NCI-H128 (cell line): ENCODE data around the gene SLAIN2.

ENCODE experiments used
- DNase-seq: peaks from one replicate; lab custom pipeline; 2025; ENCODE audit not compliant: unreplicated experiment; lab: John Stamatoyannopoulos, UW

The SLAIN2 gene

DNA sequence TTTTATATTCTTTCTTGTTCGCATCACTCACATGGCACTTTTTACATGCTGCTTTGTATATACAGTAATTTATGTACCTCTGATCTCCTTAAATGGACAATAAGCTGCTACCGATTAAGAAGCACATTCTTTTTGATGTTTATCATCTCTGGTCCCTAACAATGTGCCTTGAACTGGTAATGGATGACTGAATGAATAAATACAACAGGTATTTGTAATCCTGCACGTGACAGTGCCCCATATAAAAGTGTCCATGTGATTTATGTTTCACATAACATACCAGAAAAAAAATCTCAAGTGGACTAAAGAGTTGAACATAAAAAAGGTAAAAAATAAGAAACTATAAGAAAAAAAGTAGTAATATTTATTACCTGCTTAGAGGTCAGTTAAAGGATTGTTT lies 7.7 kb upstream of the SLAIN2 start:
- no peak for DNase-seq

- no peak for DNase-seq
Measured at GRCh38 chr4:48334236-48334635, 7.1 kb upstream of the SLAIN2 start.

DNA sequence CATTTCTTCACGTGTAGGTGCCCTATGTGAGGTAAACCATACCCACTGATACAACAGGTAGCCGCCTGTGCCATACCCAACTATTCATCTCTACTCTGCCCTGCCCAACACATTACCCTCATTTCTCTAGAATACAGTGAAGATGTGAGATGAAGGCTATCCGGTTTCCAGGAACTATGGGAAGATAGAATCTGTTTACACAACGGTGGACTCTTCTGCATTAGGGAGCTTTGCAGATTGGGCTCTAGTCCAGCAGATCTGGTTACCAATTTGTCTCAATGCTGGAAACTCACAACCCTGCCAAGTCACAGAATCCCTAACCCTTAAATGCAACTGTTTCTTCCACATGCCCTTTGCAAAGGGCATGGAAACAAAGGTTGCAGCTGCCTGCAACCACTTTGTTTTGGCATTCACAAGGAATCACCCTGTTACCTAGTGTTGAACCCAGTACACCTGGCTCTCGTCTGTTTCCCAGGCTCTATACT lies 6.4 kb upstream of the SLAIN2 start:
- no peak for DNase-seq

- DNase-seq = no peak
Measured at GRCh38 chr4:48336146-48336870, 5.0 kb upstream of the SLAIN2 start.

DNA sequence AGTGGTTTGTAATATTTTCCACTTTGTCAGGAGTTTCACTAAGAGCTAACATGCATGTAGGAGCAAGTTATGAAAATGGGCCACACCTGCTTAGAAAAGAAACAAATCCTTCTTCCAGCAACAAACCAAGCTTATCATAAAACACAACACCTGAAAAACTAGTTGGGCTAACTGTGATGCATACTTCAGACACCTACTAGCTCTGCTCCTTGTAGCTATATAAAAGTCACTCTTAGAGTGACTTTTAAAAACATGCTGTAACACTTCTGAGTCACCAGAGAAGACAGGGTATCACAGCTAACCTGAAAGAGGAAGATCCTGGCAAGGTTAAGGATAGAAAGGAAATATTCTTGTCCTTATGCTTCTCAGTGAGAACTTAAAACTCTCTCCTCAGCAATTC lies 3.6 kb upstream of the SLAIN2 start:
- no peak for DNase-seq

DNA sequence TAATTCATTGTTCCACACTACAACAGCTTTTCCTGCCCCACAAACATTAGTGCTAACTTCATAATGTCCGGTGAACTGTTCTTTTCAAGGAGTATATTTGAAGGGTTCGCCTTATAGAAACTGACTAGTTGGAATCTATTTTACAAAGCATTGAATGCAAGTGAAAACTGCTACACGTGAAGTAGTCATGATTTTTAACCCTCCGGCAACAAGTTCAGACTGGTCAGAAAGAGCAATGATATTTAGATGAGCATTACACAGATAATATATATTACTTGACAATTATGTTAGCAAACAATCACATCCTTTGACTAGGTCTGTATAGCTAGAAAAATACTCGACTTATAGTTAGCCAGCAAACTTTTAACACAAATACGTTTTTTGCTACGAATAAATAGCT lies 1.7 kb upstream of the SLAIN2 start:
- no peak for DNase-seq

DNA sequence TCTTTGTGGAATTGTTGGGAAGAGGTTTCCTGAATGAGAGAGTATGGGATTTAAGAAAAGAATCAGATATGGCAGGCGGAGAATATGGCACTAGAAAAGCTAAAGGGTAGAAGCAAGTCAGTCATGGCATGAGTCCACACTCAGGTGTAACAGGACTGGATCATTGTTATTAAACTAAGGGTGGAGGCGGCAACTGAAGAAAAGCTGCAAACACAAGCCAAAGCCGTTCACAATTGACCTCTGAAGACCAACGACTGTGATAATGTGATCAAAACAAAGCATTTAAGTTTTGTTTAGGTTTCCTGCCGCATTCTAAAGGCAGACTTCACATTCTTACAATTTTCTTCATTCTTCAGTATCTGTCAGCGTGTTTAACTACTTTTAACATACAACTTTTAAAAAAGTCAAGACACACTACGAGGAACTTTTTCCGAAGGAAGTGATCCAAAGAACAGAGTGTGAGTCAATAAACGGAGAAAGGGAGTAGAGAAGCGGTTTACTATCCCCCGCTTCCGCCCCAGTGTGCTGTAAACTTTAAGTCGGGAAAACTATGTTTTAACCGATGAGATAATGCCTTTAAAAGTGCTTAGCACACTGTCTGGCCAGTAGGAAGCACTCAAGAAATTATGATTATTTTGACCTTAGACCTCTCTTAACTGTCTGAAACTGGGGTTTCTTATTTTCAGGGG lies 909 bp upstream of the SLAIN2 start:
- no peak for DNase-seq

GRCh38 chr4:48341776-48342605 lies 662 bp downstream of the SLAIN2 start:
- no peak for DNase-seq

DNA sequence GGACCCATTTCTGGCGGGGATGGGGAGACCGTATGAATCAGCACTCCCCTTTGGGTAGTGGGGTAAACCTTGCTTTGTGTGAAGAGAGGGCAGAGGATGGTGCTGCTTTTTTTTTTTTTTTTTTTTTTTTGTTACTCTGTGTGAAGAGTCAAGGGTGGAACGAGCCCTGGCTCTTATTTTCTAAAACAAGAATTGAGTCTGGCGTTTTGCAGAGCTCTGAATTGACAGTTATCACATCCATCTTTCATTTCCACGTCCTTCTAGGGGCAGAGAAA lies 1.2 kb downstream of the SLAIN2 start:
- DNase-seq = no peak

- no peak for DNase-seq
Measured at GRCh38 chr4:48343035-48343434, 1.7 kb downstream of the SLAIN2 start.

DNA sequence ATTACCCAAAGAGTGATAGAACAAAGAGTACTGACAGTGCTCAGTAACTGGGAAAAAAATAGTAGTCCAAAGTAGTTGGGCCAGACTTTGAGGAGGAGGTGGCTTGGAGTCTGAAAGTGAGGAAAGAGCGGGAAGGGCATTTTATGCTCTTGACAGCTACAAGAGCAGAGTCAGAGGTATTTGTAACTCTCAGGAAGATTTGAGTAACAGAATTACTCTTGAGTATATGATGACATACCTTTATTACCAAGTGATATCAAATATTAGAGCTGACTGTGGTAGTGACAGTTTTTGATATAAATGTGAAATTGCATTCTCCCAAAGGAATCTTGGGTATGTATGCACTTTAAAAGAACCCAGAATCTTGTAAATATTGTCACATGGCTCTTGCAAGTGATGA lies 2.2 kb downstream of the SLAIN2 start:
- no peak for DNase-seq

GRCh38 chr4:48345542-48345941 lies 4.2 kb downstream of the SLAIN2 start:
- no peak for DNase-seq

DNA sequence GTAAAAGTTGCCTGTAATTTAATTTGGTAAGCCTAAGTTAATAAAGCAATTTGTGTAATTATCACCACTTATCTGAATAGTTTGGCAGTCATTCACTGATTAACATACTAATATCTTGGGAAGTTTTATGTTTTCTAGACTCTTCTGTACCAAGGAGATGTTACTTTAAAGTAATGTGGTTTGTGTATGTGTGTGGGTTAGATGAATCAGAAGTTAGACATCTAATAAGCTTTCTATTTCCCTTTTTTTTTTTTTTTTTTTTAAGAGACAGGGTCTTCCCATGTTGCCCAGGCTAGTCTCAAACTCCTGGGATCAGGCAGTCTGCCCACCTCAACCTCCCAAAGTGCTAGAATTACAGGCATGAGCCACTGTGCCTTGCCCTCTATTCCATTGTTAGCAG lies 5.3 kb downstream of the SLAIN2 start:
- no peak for DNase-seq

- DNase-seq = no peak
Measured at GRCh38 chr4:48347282-48347921, 6.1 kb downstream of the SLAIN2 start.

- DNase-seq = no peak
Measured at GRCh38 chr4:48350871-48351270, 9.5 kb downstream of the SLAIN2 start.

- no peak for DNase-seq
Measured at GRCh38 chr4:48352793-48353192, 11.5 kb downstream of the SLAIN2 start.

DNA sequence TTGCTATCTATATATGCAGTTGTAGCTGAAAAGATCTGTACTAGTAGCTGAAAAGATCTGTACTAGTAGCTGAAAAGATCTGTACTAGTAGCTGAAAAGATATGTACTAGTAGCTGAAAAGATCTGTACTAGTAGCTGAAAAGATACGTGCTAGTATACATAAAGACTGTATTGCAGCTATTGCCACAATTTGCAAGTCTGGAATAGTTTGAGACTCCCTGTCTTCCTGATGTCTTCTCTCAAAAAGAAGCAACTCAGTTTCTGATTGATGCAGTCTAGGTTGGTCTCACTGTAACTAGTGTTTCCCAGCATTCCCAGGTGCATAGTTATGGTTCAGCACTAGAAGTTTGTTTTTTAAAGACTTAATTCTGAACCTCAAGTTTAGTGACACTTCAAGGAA lies 15.0 kb downstream of the SLAIN2 start:
- DNase-seq = no peak

DNA sequence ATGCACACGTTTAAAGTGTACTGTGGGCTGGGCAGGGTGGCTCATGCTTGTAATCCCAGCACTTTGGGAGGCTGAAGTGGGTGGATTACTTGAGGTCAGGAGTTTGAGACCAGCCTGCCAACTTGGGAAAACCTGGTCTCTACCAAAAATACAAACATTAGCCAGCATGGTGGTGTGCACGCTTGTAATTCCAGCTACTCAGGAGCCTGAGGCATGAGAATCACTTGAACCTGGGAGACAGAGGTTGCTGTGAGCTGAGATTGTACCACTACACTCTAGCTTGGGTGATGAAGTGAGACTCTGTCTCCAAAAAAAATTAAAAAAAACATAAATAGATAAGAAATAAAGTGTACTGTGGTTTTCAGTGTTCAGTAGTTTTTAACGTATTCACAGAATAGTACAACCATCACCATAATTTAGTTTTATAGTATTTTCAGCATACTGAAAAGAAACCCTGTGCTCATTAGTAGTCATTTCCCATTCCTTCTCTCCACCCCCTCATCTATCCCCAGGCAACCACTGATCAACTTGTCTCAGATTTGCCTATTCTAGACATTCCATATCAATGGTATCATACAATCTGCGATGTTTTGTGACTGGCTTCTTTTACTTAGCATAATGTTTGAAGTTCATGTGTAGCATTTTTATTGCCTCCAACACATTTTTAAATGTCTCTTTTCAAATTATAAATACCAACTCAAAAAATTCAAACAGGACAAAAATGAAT lies 19.1 kb downstream of the SLAIN2 start:
- DNase-seq = no peak

DNA sequence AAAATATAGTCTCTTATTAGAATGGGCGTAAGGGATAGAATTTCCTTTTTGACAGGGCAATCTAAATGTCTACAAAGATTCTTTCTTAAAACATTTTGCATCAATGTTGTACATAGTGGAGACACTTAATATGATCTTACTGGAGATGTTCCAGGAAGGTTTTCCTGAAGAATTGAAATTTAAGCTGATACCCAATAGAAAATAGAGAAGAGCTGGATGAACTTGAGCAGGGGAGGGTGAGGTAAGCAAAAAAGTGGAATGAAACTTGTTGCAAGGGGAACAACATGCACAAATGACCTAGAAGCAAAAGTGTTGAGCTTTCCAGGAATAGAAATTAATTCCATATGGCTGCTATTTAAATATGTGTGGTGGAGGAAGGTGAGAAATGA lies 19.7 kb downstream of the SLAIN2 start:
- no peak for DNase-seq

GRCh38 chr4:48366611-48367010 lies 25.3 kb downstream of the SLAIN2 start:
- no peak for DNase-seq

GRCh38 chr4:48367016-48367415 lies 25.7 kb downstream of the SLAIN2 start:
- DNase-seq = no peak
